Right lobe of liver (tissue), 4 donors: ENCODE measurements around the gene CRYBB2.
"Not testable (repeated sequence)": the region's sequence is repeated elsewhere in the genome, so short reads cannot be mapped to it uniquely, and the experiment has no call there.

Experiments used
- POLR2A ChIP-seq: fragments of 450-650 bp; IDR thresholded peaks from one replicate; pipeline ENCODE4 v1.6.1; 2017; ENCODE audit warnings: antibody characterized with exemption, mild to moderate bottlenecking
- TF ChIP-seq, protein P1 (sequence below), 4 donors: fragments of 200-600 bp in 3 of 4; fragments of 450-650 bp in 1 of 4; IDR thresholded peaks; one replicate each; pipeline versions ENCODE4 v1.5.1 to v1.8.0; 2016 to 2022; ENCODE audit warnings: antibody characterized with exemption in 4 of 4, mild to moderate bottlenecking in 2 of 4
- donor health status: DM: no; HTN: no; CAD: no.
- donor health status: DM: no; HTN: no; CAD: no.
- donor health status: DM: no; HTN: yes; CAD: no.

DNA sequence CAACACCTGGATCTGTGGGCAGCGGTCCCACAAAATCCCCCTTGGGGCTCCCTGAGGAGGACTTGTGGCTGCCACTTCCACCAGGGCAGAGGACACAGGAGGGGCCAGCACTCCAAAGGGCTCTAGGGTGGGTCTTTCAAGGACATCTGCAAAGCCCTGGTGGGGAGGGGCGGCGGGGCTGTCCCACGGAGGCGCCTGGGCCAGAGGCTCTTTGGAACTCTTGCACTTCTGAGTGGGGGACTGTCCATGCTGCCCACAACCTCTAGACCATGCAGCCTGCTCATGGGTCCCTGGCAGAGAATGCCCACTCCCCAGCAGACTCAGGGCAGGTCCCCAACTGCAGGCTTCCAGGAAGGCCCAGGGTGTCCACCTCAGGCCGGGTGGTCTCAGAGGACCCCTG lies 41.1 kb upstream of the CRYBB2 start:
- TF ChIP-seq, protein P1, sequence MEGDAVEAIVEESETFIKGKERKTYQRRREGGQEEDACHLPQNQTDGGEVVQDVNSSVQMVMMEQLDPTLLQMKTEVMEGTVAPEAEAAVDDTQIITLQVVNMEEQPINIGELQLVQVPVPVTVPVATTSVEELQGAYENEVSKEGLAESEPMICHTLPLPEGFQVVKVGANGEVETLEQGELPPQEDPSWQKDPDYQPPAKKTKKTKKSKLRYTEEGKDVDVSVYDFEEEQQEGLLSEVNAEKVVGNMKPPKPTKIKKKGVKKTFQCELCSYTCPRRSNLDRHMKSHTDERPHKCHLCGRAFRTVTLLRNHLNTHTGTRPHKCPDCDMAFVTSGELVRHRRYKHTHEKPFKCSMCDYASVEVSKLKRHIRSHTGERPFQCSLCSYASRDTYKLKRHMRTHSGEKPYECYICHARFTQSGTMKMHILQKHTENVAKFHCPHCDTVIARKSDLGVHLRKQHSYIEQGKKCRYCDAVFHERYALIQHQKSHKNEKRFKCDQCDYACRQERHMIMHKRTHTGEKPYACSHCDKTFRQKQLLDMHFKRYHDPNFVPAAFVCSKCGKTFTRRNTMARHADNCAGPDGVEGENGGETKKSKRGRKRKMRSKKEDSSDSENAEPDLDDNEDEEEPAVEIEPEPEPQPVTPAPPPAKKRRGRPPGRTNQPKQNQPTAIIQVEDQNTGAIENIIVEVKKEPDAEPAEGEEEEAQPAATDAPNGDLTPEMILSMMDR (IDR thresholded peaks at IDR 0.05): not testable (repeated sequence)
- TF ChIP-seq POLR2A: not testable (repeated sequence)
